SH-SY5Y (cell line): ENCODE results near the gene ALPK3.

Experiments
- GATA2 ChIP-seq: IDR thresholded peaks from 2 replicates; pipeline ENCODE4 v1.6.1; 2011; ENCODE audit warnings: mild to moderate bottlenecking, low read depth, low read length
- GATA3 ChIP-seq: IDR thresholded peaks from 2 replicates; pipeline ENCODE4 v1.6.1; 2011; ENCODE audit warnings: low read depth, mild to moderate bottlenecking, low read length, moderate library complexity

Gene ALPK3

DNA sequence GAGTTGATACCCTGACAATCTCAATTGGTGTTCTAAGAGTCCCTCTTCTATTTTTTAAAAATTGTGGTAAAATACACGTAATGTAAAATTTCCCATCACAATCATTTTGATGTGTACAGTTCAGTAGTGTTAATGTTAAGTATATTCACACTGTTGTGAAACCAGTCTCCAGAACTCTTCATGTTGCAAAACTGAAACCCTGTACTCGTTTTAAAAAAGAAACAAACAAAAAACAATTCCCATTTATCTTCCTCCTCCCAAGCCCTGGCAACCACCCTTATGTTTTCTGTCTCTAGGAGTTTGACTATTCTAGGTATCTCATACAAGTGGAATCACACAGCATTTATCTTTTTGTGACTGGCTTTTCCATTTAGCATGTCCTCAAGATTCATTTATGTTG is 28.7 kb upstream of the ALPK3 start:
- no peak for TF ChIP-seq GATA3
- TF ChIP-seq GATA2, result no peak

DNA sequence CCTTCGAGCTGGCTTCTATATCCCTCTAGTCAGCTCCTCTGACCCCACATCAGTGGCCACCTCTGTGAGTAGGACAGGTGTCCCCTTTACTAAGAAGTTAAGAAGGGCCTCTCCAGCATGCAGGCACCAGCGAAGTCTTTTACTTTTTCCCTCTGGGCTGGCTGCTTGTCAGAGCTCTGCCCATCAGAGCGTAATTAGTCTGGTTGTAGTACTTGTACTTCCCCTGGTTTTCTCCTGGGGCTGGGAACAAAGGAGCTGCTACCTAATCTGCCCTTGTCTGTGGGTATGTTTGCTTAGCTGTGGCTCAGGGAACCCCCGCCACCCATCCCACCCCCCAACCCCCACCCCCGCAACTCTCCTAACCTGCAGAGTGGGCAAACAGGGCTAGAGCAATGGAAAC is 27.4 kb upstream of the ALPK3 start:
- TF ChIP-seq GATA2 (no peak), GATA3 (no peak)

DNA sequence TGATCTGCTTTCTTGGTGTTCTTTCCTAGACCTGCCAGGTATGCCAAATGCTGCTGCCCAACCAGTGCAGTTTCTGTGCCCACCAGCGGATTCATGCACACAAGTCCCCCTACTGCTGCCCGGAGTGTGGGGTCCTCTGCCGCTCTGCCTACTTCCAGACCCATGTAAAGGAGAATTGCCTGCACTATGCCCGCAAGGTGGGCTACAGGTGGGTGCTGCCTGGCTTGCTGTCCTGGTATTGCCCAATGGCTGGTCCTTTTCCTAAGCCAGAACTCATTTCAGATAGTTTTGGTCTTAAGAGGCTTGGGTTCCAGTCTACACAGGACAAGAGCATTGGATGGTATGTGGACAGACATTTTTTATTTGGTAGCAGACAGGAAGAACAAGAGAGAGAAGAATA is 26.5 kb upstream of the ALPK3 start:
- TF ChIP-seq GATA2 (no peak), GATA3 (no peak)

DNA sequence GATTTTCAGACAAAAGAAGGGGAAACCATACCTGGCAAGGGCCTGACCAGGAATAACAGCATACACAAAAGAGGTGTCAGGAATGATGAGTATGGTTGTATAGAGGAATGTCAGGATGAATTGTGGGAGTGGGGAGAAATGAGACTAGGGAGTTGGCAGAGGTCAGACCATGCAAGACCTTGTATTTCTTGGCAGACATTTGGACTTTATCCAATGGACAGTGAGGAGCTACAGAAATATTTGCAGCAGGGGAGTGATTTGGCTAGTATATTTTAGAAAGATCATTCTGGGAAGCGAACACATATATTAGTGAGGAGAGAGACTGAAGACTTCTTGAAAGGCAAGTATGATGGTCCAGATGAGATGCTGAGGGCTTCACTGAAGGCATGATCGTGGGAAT is 25.4 kb upstream of the ALPK3 start:
- TF ChIP-seq GATA3 (no peak), GATA2 (no peak)

DNA sequence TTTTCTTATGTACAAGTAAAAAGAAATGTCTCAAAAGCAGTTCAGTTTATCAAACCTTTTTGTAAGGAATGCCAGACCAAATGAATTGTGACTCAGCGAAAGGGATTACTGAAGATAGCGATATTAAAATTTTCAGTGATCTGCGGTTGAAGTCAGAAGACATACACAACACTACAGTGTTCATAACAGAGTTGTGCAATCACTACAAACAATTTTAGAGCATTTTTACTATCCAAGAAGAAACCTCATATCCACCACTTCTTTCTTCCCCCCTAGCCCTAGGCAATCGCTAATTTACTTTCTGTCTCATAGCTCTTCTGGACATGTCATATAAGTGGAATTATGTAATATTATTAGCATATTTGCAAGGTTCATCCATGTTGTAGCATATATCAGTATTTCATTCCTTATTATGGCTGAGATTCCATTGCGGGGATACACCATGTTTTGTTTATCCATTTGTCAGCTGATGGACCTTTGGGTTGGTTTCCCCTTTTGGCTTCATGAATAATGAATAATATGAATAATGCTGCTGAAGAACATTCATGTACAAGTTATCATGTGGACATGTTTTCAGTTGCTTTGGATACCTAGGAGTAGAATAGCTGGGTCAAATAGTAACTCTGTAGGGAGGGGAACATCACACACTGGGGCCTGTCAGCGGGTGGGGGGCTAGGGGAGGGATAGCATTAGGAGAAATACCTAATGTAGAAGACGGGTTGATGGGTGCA is 23.6 kb upstream of the ALPK3 start:
- TF ChIP-seq GATA3 (no peak), GATA2 (no peak)

DNA sequence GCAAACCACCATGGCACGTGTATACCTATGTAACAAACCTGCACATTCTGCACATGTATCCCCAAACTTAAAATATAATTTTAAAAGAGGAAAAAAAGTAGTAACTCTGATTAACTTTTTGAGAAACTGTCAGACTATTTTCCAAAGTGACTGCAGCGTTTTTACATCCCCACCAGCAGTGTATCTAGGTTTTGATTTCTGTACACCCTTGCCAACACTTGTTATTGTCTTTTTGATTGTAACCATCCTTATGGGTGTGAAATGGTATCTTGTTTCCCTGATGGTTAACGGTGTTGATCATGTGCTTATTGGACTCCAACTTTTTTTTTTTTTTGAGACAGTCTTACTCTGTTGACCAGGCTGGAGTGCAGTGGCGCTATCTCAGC is 23.0 kb upstream of the ALPK3 start:
- TF ChIP-seq GATA3 (no peak), GATA2 (no peak)

DNA sequence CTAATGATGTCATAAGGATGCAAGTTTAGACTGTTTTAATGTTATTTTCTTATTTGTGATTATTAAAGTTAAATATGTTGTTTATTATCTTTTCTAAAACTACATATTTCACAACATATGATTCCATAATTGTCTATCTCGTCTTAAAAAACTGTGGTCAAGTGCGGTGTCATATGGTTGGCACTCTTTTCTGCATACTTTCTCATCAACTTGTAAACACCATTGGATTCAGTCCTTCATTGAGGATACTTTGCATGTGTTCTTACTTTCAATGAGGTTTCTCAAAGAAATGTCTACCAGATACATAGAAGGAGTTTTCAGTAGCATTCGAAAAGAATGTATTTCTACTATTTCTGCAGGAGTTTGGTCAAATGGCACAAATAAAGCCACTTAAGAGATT is 22.0 kb upstream of the ALPK3 start:
- no peak for TF ChIP-seq GATA2
- no peak for TF ChIP-seq GATA3

DNA sequence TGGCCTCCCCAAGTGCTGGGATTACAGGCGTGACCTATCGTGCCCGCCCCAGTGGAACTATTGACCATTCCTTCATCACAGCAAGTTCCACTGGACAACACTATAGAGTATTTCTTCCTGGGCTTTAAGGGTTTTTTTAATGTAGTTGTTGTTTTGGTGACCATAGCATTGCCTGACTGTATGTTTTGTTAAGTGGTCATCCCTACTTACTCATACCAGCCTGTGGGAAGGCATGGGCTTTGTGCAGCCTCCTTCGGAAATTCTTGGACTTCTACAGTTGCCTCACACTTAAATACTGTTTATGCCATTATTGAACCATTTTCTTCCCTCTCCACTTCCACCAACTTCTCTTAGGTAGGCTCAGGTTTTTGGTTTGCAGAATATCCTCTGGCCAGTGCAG is 19.9 kb upstream of the ALPK3 start:
- no peak for TF ChIP-seq GATA2
- TF ChIP-seq GATA3, result no peak

DNA sequence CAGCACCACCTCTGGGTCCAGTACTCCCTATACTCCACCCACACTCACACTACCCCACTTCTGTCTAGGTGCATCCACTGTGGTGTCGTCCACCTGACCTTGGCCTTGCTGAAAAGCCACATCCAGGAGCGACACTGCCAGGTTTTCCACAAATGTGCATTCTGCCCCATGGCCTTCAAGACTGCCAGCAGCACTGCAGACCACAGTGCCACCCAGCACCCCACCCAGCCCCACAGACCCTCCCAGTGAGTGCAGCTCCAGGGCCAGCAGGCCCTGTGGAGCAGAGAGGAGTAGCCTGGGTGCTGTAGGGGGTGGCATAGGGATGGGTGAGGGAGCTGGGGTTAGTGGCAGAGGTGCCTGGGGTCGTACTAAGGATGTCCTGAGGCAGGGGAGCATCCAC is 19.4 kb upstream of the ALPK3 start:
- TF ChIP-seq GATA3 (no peak), GATA2 (no peak)

DNA sequence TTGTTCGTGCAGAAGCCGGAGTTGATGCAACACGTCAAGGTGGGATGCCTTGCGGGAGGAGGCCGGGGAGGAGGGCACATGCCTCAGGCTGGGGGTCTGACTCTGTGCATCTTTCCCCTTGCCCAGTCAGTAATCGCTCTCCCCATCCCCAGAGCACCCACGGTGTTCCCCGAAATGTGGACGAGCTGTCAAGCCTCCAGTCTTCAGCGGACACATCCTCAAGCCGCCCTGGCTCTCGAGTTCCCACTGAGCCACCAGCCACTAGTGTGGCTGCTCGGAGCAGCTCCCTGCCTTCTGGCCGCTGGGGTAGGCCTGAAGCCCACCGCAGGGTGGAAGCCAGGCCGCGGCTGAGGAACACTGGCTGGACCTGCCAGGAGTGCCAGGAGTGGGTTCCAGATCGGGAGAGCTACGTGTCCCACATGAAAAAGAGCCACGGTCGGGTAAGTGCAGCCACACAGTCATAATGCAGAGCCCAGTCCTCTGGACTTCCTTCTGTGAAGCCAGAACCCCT is 18.7 kb upstream of the ALPK3 start:
- no peak for TF ChIP-seq GATA3
- no peak for TF ChIP-seq GATA2

DNA sequence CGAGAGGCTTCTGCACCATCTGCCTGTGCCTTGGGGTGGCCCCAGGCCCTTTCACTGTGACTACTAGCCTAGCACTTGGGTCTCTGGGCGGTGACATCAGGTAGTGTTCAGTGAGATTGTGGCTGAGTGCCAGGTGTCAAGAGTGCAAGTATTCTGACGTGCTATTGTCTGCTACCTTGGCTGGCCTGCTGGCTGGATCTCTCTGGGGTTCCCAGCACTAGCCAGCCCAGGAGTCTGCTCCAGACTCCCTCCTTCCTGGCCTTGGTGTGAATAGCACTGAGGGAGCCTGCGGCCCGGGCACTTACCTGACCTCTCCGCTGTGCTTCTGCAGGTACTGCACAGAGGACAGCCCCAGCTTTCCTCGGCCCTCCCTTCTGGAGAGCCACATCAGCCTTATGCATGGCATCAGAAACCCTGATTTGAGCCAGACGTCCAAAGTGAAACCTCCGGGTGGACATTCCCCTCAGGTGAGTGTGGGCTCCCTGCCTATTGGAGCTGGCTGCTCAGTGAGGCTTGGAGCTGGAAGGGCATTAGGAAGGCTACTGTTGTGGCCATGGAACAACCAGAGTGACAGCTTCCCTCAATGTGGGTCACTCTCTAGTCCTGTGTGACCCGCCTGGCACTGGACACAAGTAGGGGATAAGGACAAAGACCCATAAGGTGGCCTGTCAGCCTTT is 17.5 kb upstream of the ALPK3 start:
- no peak for TF ChIP-seq GATA3

DNA sequence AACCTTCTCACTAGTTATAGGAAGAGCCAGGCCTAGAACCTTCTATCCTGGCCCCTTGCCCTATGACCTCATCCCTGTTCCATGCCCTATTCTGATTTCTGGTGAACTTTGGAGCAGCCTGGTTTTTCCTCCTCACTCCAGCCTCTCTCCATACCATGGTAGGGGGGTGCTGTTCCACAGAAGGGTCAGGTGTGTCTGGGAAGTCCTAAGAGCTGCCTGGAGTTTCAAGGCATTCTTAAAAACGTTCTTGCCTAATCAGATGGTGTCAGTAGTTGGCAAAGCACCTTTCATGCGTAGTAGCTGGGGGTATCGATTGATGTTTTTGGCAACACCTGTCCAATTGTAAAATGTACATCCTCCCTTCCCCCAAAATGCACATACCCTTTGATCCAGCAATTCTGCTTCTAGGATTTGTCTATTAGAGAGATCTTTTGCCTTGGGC is 16.8 kb upstream of the ALPK3 start:
- no peak for TF ChIP-seq GATA3
- no peak for TF ChIP-seq GATA2

DNA sequence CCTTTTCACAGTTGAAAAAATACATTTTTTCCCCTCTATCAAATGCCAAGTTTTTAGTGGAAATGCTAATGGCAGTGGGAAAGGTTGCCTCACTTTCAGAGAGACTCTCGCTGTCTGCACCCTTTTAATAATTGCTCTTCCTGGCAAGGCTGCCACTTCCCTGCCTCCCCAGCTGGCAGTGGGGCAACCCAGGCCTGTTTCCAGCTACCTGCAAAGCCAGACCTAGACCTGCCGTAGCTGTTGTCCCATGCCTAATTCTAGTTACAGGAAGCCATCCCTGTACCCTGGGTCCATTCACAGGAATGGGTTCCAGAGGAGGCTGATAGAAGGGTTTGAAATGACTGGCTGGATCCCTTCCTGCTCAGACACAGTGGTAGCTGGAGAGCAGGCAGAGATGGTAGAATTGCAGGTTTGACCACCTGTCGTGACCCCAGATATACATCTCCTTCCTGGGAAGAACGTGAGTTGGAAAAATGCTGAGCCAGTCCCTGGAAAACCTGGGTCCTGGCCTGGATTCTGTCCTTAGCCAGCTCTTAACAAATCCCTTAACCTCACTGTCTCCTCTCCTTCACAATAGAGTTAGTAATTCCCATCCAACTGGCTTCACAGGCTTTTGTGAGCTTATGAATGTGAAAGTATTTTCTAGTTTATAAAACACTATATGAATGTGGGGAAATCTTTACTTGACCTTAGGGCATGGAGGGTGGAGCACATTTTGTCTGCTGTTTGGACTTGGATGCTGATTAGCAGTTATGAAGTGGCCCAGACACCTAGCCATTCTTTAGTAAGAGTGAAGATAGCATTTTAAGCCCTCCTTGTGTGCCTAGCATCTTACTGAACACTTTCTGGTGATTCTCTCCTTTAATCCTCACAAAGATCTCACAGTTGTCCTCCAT is 12.9 kb upstream of the ALPK3 start:
- TF ChIP-seq GATA3, result no peak
- no peak for TF ChIP-seq GATA2

DNA sequence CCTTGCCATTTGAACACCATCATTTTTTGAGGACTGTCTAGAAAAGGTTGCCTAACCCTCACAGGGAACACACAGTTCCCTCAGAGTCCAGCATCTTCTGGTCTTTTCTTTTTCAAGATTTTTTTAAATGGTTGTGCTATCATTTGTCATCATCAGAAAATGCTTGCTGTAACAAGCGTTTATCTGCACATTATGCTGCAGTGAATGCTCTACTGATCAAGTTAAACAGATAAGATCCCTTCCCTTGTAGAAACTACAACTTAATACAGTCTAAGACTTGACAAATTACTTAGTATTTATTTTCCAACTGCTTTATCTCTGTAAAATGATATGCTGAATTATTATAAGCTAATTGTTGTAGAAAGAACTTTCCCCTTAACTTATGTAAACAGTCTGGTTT is 11.9 kb upstream of the ALPK3 start:
- TF ChIP-seq GATA2 (no peak), GATA3 (no peak)
